Panc1 (cell line): ENCODE results near the gene PSMB11. TPM values are rescaled to one million over a fixed set of nuclear protein-coding genes. Genes with fewer than 3 reads are reported as not detected.
A peak's percentile ranks its signal among the peaks of the same experiment; 100 is the strongest.

ENCODE experiments used
- ATAC-seq: fragments of 200-7000 bp; cut with Tn5 transposase; 2 replicates; pipeline ENCODE4 v1.9.1; 2020; ENCODE audit warnings: mild to moderate bottlenecking, moderate library complexity
- BruUV-seq: library from RNA; stranded (reverse); fragments of 400-500 nt; replicated peaks from 2 replicates; lab custom pipeline; 2021; lab: Mats Ljungman, UMichigan
- CTCF ChIA-PET: fragments of 300-600 bp; sonication (Branson Sonifier 250); formaldehyde crosslinking; loops from one replicate; lab custom pipeline; 2022; ENCODE audit warnings: antibody characterized with exemption; lab: Charles Lee
- POLR2A ChIA-PET: fragments of 300-600 bp; sonication (Branson Sonifier 250); formaldehyde crosslinking; loops from one replicate; lab custom pipeline; 2022; ENCODE audit warnings: antibody characterized with exemption; lab: Charles Lee
- DNase-seq: peaks from one replicate; pipeline ENCODE4 v3.0.0-alpha.2; 2010; ENCODE audit warnings: low read depth, low spot score
- H3K27ac ChIP-seq: 2 replicates; pipeline ENCODE4 v1.5.1; 2011; ENCODE audit warnings: mild to moderate bottlenecking, low read length, inconsistent platforms
- H3K27me3 ChIP-seq: fragments of 200-500 bp; sonication (Bioruptor generic); 2 replicates; pipeline ENCODE4 v1.6.0; 2014; ENCODE audit warnings: low read length, inconsistent platforms; ENCODE audit not compliant: control insufficient read depth, insufficient read depth
- H3K36me3 ChIP-seq: fragments of 200-500 bp; sonication (Bioruptor generic); 2 replicates; pipeline ENCODE4 v1.5.1; 2014; ENCODE audit warnings: inconsistent platforms, mild to moderate bottlenecking, low read length, moderate library complexity; ENCODE audit not compliant: control insufficient read depth, insufficient read depth
- H3K4me1 ChIP-seq: 2 replicates; pipeline ENCODE4 v1.5.1; 2011; ENCODE audit warnings: inconsistent platforms, mild to moderate bottlenecking, low read length, moderate library complexity; ENCODE audit not compliant: control insufficient read depth, insufficient read depth
- H3K4me3 ChIP-seq, 2 experiments: 2 replicates each; pipeline ENCODE4 v1.5.1; 2011 to 2012; ENCODE audit warnings: low read depth in 2 of 2, low read length in 2 of 2, mild to moderate bottlenecking in 2 of 2, inconsistent platforms in 1 of 2, moderate library complexity in 1 of 2
- H3K9me3 ChIP-seq: fragments of 200-500 bp; sonication (Bioruptor generic); 2 replicates; pipeline ENCODE4 v1.5.1; 2014; ENCODE audit warnings: low read depth, mild to moderate bottlenecking, inconsistent platforms, low read length, moderate library complexity; ENCODE audit not compliant: control insufficient read depth, insufficient read depth
- CTCF ChIP-seq: fragments of 450-650 bp; IDR thresholded peaks from 2 replicates; pipeline ENCODE4 v1.5.1; 2017; ENCODE audit warnings: mild to moderate bottlenecking
- POLR2AphosphoS5 ChIP-seq: IDR thresholded peaks from 2 replicates; pipeline ENCODE4 v1.6.1; 2012; ENCODE audit warnings: mild to moderate bottlenecking, low read depth, low read length, moderate library complexity
- REST ChIP-seq, 2 experiments: IDR thresholded peaks; 2 replicates each; pipeline ENCODE4 v1.6.1; 2011 to 2012; ENCODE audit warnings: low read depth in 2 of 2, control low read depth in 1 of 2, low read length in 1 of 2, mild to moderate bottlenecking in 1 of 2, moderate library complexity in 1 of 2; ENCODE audit not compliant: insufficient read depth in 1 of 2
- SIN3A ChIP-seq: IDR thresholded peaks from 2 replicates; pipeline ENCODE4 v1.6.1; 2012; ENCODE audit warnings: low read depth, mild to moderate bottlenecking, low read length, moderate library complexity, borderline replicate concordance; ENCODE audit not compliant: insufficient read depth
- TCF7L2 ChIP-seq: IDR thresholded peaks from 2 replicates; pipeline ENCODE4 v1.6.1; 2011; ENCODE audit warnings: mild to moderate bottlenecking, low read depth, low read length, inconsistent platforms
- in situ Hi-C: cut with HindIII; loops from 2 replicates; pipeline ENCODE4 v1.10.0; 2016; ENCODE audit warnings: low sequenced_read_pairs, low pct_unique_long_range_greater_than_20kb
- intact Hi-C: fragments of 100-400 bp; cut with micrococcal nuclease; formaldehyde crosslinking; loops from one replicate; pipeline ENCODE4 v1.10.0; 2022; ENCODE audit not compliant: unreplicated experiment
- total RNA-seq: library from RNA; stranded (reverse); gene quantifications from one replicate; pipeline ENCODE4 v1.2.1, GENCODE V29; 2021; ENCODE audit not compliant: unreplicated experiment

PSMB11 gene
- total RNA-seq, 1 experiment from 2014 or later = not detected

- peak within 1 kb of the TSS; percentile 72 to 90 for H3K4me3 ChIP-seq
- H3K27me3 ChIP-seq = no peaks in the 10 kb centered on the region
- CTCF ChIA-PET = no interaction called here
- TF ChIP-seq POLR2AphosphoS5 = peak; percentile 72
- TF ChIP-seq SIN3A = no peak
- in situ Hi-C loops = no loop called here
- H3K27ac ChIP-seq = peak within 1 kb of the TSS; percentile 98
- H3K36me3 ChIP-seq = peaks cover 8% of the 10 kb centered on the region
- ATAC-seq = peak; percentile 98
- no peaks in the 10 kb centered on the region for H3K9me3 ChIP-seq
- BruUV-seq = no TSS peak
- intact Hi-C loops = no loop called here
- POLR2A ChIA-PET = no interaction called here
- peak; percentile 84 for DNase-seq
- no peaks in the 10 kb centered on the region; the same call in 1 of the 2 replicates for H3K4me1 ChIP-seq
These were observed 7.3 kb upstream of the PSMB11 start, which contains the start of gene PSMB5 for GRCh38 chr14:23034498-23035302. TSS of gene PSMB5 (minus strand) at chr14:23034900. CDS start at chr14:23034881, 19 bp downstream.

- ChIA-PET CTCF (no interaction called here), POLR2A (no interaction called here)
- intact Hi-C loops (no loop called here), in situ Hi-C loops (no loop called here)
- ATAC-seq (no peak), DNase-seq (no peak)
- peak overlapping the region; percentile 72 to 90 for H3K4me3 ChIP-seq
- H3K4me1 ChIP-seq = no peaks in the 10 kb centered on the region; the same call in 1 of the 2 replicates
- no peaks in the 10 kb centered on the region for H3K27me3 ChIP-seq
- TF ChIP-seq REST (IDR thresholded peaks at IDR 0.05; ENCODE audit: insufficient read depth in 1 of 2, low read depth in 2 of 2, low read length in 1 of 2) = no peak
- TF ChIP-seq SIN3A = no peak
- TF ChIP-seq POLR2AphosphoS5 = no peak
- TF ChIP-seq CTCF = no peak
- no peak for TF ChIP-seq TCF7L2
- peaks cover 8% of the 10 kb centered on the region for H3K36me3 ChIP-seq
- no peaks in the 10 kb centered on the region for H3K9me3 ChIP-seq
- H3K27ac ChIP-seq = peak overlapping the region; percentile 98
- BruUV-seq = no TSS peak
These were observed 6.5 kb upstream of the PSMB11 start for GRCh38 chr14:23035303-23036144.
